ENCODE data around the gene PRIMA1.

DNA sequence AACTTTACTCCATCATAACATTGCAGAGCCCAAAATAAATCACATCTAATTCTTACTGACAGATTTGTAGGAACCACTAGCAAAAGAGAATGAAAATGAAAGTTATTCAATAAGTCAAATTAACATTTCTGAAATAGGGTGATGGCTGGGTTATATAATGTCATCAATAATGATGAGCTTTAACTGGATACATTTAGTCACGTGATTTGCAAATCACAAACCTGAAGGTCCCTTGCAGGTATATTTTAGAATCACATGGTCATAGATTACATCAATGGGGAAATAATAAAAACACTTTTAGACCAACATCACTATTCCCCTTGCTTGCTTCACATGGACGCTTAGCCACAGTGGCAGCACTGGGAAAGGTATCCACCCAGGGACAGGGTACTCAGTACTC, 86.7 kb downstream of the PRIMA1 start:
- TF ChIP-seq POLR2A (IDR thresholded peaks at IDR 0.05): no peak
- TF ChIP-seq CTCF (IDR thresholded peaks at IDR 0.05): no peak

Data from testis (tissue), 2 donors.